ENCODE data around the gene ZSWIM6.

DNA sequence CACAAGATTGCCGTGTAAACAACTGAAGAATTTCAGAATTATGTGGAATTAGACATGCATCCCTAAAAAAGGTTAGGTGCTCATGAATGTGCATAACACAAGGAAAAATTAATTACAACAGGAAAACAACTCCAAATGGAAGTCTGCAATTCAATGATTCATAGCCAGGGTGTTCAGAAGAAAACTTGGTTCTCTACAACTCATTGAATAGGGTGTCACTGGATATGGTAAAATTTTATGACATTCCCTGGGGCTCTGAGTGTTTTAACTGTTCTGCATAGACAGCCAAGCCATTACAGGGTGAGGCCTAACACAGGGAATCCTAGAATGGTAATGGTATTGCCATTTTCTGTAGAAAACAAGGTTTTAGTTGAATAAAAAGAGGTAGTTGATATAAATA lies 24.4 kb upstream of the ZSWIM6 start:
- TF ChIP-seq, protein P1, sequence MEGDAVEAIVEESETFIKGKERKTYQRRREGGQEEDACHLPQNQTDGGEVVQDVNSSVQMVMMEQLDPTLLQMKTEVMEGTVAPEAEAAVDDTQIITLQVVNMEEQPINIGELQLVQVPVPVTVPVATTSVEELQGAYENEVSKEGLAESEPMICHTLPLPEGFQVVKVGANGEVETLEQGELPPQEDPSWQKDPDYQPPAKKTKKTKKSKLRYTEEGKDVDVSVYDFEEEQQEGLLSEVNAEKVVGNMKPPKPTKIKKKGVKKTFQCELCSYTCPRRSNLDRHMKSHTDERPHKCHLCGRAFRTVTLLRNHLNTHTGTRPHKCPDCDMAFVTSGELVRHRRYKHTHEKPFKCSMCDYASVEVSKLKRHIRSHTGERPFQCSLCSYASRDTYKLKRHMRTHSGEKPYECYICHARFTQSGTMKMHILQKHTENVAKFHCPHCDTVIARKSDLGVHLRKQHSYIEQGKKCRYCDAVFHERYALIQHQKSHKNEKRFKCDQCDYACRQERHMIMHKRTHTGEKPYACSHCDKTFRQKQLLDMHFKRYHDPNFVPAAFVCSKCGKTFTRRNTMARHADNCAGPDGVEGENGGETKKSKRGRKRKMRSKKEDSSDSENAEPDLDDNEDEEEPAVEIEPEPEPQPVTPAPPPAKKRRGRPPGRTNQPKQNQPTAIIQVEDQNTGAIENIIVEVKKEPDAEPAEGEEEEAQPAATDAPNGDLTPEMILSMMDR (IDR thresholded peaks at IDR 0.05; ENCODE audit: insufficient read depth, low read length, poor library complexity, severe bottlenecking): no peak
- TF ChIP-seq EZH2phosphoT487 (conservative IDR thresholded peaks at IDR 0.05; ENCODE audit: low read length): no peak
